GM12878 (cell line): ENCODE data around the gene ME3. TPM values are rescaled to one million over a fixed set of nuclear protein-coding genes. Genes with fewer than 3 reads are reported as not detected.

Experiments used
- ATAC-seq: fragments of 200-7000 bp; cut with Tn5 transposase; 3 replicates; pipeline ENCODE4 v1.9.1; 2020; ENCODE audit warnings: mild to moderate bottlenecking, moderate library complexity
- BruUV-seq: library from RNA; stranded (reverse); fragments of 400-500 nt; replicated peaks from 2 replicates; lab custom pipeline; 2021; lab: Mats Ljungman, UMichigan
- CTCF ChIA-PET: fragments of 300-600 bp; sonication (Branson Sonifier 250); formaldehyde crosslinking; extraction: SDS; loops from one replicate; lab custom pipeline; 2021; ENCODE audit warnings: inconsistent platforms; lab: Yijun Ruan, JAX
- POLR2A ChIA-PET: fragments of 350-600 bp; formaldehyde crosslinking; extraction: SDS; loops from one replicate; lab custom pipeline; 2021; ENCODE audit warnings: inconsistent platforms; lab: Charles Lee
- RAD21 ChIA-PET: fragments of 300-600 bp; sonication (Branson Sonifier 250); formaldehyde crosslinking; loops from one replicate; lab custom pipeline; 2023; ENCODE audit warnings: antibody characterized with exemption; ENCODE audit not compliant: unreplicated experiment; lab: Charles Lee
- SMC1A ChIA-PET: fragments of 300-600 bp; sonication (Branson Sonifier 250); formaldehyde crosslinking; loops from one replicate; lab custom pipeline; 2023; ENCODE audit not compliant: unreplicated experiment, uncharacterized antibody; lab: Charles Lee
- DNase-seq: peaks from one replicate; pipeline ENCODE4 v3.0.0-alpha.2; 2011; ENCODE audit warnings: low read depth, low spot score
- FAIRE-seq: peaks from 3 replicates; lab custom pipeline; 2011; peaks lifted over from hg19 to GRCh38; lab: Jason Lieb, UNC
- H2AFZ ChIP-seq: 2 replicates; pipeline ENCODE4 v1.6.0; 2011; ENCODE audit warnings: low read depth, low read length, control low read depth; ENCODE audit not compliant: control insufficient read depth
- H3K27ac ChIP-seq: 2 replicates; pipeline ENCODE4 v1.5.1; 2011; ENCODE audit warnings: control low read depth; ENCODE audit not compliant: control insufficient read depth, insufficient read depth
- H3K27me3 ChIP-seq, 2 experiments: replicated peaks in 1 of 2; 2 replicates each; pipeline versions ENCODE4 v1.6.0 to v1.6.1; 2011; ENCODE audit warnings: low read length in 1 of 2; ENCODE audit not compliant: control insufficient read depth in 2 of 2, insufficient read depth in 2 of 2
- H3K36me3 ChIP-seq, 2 experiments: 2 replicates each; pipeline ENCODE4 v1.5.1; 2011; ENCODE audit warnings: low read length in 1 of 2; ENCODE audit not compliant: control insufficient read depth in 2 of 2, insufficient read depth in 2 of 2
- H3K4me1 ChIP-seq: 2 replicates; pipeline ENCODE4 v1.6.1; 2011; ENCODE audit warnings: mild to moderate bottlenecking, low read length, moderate library complexity, mixed read lengths; ENCODE audit not compliant: control insufficient read depth, insufficient read depth
- H3K4me2 ChIP-seq: 2 replicates; pipeline ENCODE4 v1.6.0; 2011; ENCODE audit warnings: control low read depth; ENCODE audit not compliant: control insufficient read depth, insufficient read depth
- H3K4me3 ChIP-seq: fragments of 200-600 bp; sonication (generic); 2 replicates; pipeline ENCODE4 v1.5.1; 2016
- H3K79me2 ChIP-seq: 2 replicates; pipeline ENCODE4 v1.6.0; 2011; ENCODE audit warnings: low read length; ENCODE audit not compliant: control insufficient read depth, insufficient read depth
- H3K9ac ChIP-seq: 2 replicates; pipeline ENCODE4 v1.8.0; 2011; ENCODE audit warnings: low read length, control low read depth, mixed read lengths; ENCODE audit not compliant: control insufficient read depth, insufficient read depth
- H3K9me3 ChIP-seq: replicated peaks from 3 replicates; pipeline ENCODE4 v1.5.1; 2011; ENCODE audit warnings: mild to moderate bottlenecking, low read length; ENCODE audit not compliant: control insufficient read depth, insufficient read depth
- H4K20me1 ChIP-seq: 2 replicates; pipeline ENCODE4 v1.6.0; 2011; ENCODE audit not compliant: control insufficient read depth, insufficient read depth
- BACH1 ChIP-seq: fragments of 450-650 bp; IDR thresholded peaks from 2 replicates; pipeline ENCODE4 v1.6.1; 2017; ENCODE audit warnings: mild to moderate bottlenecking, borderline replicate concordance
- CBFB ChIP-seq: IDR thresholded peaks from 2 replicates; pipeline ENCODE4 v1.6.1; 2016; ENCODE audit warnings: antibody characterized with exemption, low read depth
- FOXM1 ChIP-seq: IDR thresholded peaks from 2 replicates; pipeline ENCODE4 v1.6.1; 2012; ENCODE audit warnings: low read depth, mild to moderate bottlenecking, inconsistent platforms, low read length, moderate library complexity
- HDAC6 ChIP-seq: fragments of 200-600 bp; sonication (generic); IDR thresholded peaks from one replicate; pipeline ENCODE4 v1.8.0; 2017; ENCODE audit warnings: antibody characterized with exemption; ENCODE audit not compliant: unreplicated experiment
- KAT2A ChIP-seq: conservative IDR thresholded peaks from 2 replicates; pipeline ENCODE4 v1.6.1; 2011; ENCODE audit warnings: low read depth, low read length; ENCODE audit not compliant: control insufficient read depth
- SPI1 ChIP-seq: IDR thresholded peaks from 2 replicates; pipeline ENCODE4 v1.6.1; 2011; ENCODE audit warnings: low read depth, mild to moderate bottlenecking, low read length, moderate library complexity, borderline replicate concordance; ENCODE audit not compliant: insufficient read depth
- STAT1 ChIP-seq: fragments of 450-650 bp; conservative IDR thresholded peaks from 2 replicates; pipeline ENCODE4 v1.6.1; 2014; ENCODE audit warnings: antibody characterized with exemption, mild to moderate bottlenecking
- ZNF207 ChIP-seq: fragments of 450-650 bp; IDR thresholded peaks from 2 replicates; pipeline ENCODE4 v1.6.1; 2014; ENCODE audit warnings: antibody characterized with exemption, mild to moderate bottlenecking, borderline replicate concordance
- WGBS: methylation state at CpG from one replicate; pipeline ENCODE4 v1.1.6; 2016; ENCODE audit warnings: low lambda C conversion rate; ENCODE audit not compliant: insufficient replicate concordance, insufficient coverage; ENCODE audit errors: missing lambda C conversion rate; 5-methylcytosine and 5-hydroxymethylcytosine counted together
- in situ Hi-C: fragments of 300-500 bp; cut with MboI; formaldehyde crosslinking; loops from 9 replicates; pipeline ENCODE4 v1.14.3; 2018; ENCODE audit warnings: mixed read lengths
- intact Hi-C: fragments of 100-400 bp; cut with micrococcal nuclease; formaldehyde crosslinking; loops from one replicate; pipeline ENCODE4 v1.14.2; 2022; ENCODE audit not compliant: unreplicated experiment
- polyA plus RNA-seq, 11 experiments: library from polyadenylated mRNA; depleted of rRNA in 4 of 11; unstranded in 6 of 11; stranded (reverse) in 5 of 11; fragments of >200 nt; fragmentation: Nextera tagmentation in 4 of 11; fragmentation: Illumina TruSeq in 1 of 11; extraction: Ambion mirVana in 4 of 11; extraction: Trizol in 1 of 11; gene quantifications; 1 replicate in 1 of 11; 2 replicates in 10 of 11; pipeline versions ENCODE4 v1.2.1 to v1.2.3, GENCODE V29; 2011 to 2016; ENCODE audit warnings: inconsistent platforms in 2 of 11, missing spikeins in 2 of 11, low read depth in 1 of 11
- total RNA-seq, 4 experiments: library from RNA; depleted of rRNA in 3 of 4; stranded (reverse); fragments of >200 nt in 3 of 4; fragmentation: Illumina TruSeq in 1 of 4; extraction: Trizol in 1 of 4; gene quantifications; 2 replicates each; pipeline versions ENCODE4 v1.2.1 to v1.2.3, GENCODE V29; 2013 to 2021
- TF ChIP-seq, protein P1 (sequence below): fragments of 450-650 bp; IDR thresholded peaks from 2 replicates; pipeline ENCODE4 v1.6.1; 2018; ENCODE audit warnings: borderline replicate concordance, mild to moderate bottlenecking; ENCODE audit not compliant: partially characterized antibody

ME3 gene
- total and polyA plus RNA-seq, 10 of the 15 experiments (the other 5 are each of a cell fraction or from before 2014, with no cell fraction given) = 0.06 to 0.40 (median 0.19) TPM; not detected in 2

GRCh38 chr11:86555866-86556265 is 116.5 kb downstream of the ME3 start (continued):
- TF ChIP-seq BACH1 = no peak

GRCh38 chr11:86555401-86555800 is 117.0 kb downstream of the ME3 start:
- no peaks in the 10 kb centered on the region for H3K4me1 ChIP-seq
- POLR2A ChIA-PET = no interaction called here
- no peak overlapping the region for H3K9ac ChIP-seq
- BruUV-seq = no TSS peak
- H3K4me2 ChIP-seq = no peak overlapping the region
- intact Hi-C loops = no loop called here
- H3K27ac ChIP-seq = no peak overlapping the region
- FAIRE-seq (no peak), DNase-seq (no peak), ATAC-seq (no peak)
- H2AFZ ChIP-seq = no peak overlapping the region
- in situ Hi-C loops = no loop called here
- SMC1A ChIA-PET = no interaction called here
- TF ChIP-seq KAT2A (no peak), CBFB (no peak), SPI1 (no peak), HDAC6 (no peak), STAT1 (no peak), FOXM1 (no peak), ZNF207 (no peak)
- TF ChIP-seq, protein P1, sequence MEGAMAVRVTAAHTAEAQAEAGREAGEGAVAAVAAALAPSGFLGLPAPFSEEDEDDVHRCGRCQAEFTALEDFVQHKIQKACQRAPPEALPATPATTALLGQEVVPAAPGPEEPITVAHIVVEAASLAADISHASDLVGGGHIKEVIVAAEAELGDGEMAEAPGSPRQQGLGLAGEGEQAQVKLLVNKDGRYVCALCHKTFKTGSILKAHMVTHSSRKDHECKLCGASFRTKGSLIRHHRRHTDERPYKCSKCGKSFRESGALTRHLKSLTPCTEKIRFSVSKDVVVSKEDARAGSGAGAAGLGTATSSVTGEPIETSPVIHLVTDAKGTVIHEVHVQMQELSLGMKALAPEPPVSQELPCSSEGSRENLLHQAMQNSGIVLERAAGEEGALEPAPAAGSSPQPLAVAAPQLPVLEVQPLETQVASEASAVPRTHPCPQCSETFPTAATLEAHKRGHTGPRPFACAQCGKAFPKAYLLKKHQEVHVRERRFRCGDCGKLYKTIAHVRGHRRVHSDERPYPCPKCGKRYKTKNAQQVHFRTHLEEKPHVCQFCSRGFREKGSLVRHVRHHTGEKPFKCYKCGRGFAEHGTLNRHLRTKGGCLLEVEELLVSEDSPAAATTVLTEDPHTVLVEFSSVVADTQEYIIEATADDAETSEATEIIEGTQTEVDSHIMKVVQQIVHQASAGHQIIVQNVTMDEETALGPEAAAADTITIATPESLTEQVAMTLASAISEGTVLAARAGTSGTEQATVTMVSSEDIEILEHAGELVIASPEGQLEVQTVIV = no peak
- RAD21 ChIA-PET = no interaction called here
- H3K27me3 ChIP-seq = no peaks in the 10 kb centered on the region; a peak in 1 of 4 replicates
- no peaks in the 10 kb centered on the region for H3K9me3 ChIP-seq
- H4K20me1 ChIP-seq = no peaks in the 10 kb centered on the region
- CTCF ChIA-PET = no interaction called here
- no peaks in the 10 kb centered on the region for H3K36me3 ChIP-seq
- H3K4me3 ChIP-seq = no peak overlapping the region
- WGBS = 61% methylated on average over 5 of the region's 5 CpGs
- no peaks in the 10 kb centered on the region for H3K79me2 ChIP-seq
